A549 (cell line): ENCODE results near the gene LY6G6D.

Source experiments
- CTCF ChIP-seq: fragments of >200 bp; sonication (Bioruptor Twin); formaldehyde crosslinking; IDR thresholded peaks from 3 replicates; pipeline ENCODE4 v1.5.1; 2016
- EP300 ChIP-seq, 2 experiments: fragments of >200 bp; sonication (Bioruptor Twin); formaldehyde crosslinking; IDR thresholded peaks; 2 replicates in 1 of 2; 3 replicates in 1 of 2; pipeline ENCODE4 v1.6.1; 2016 to 2017
- FOXS1 ChIP-seq: fragments of 250-450 bp; sonication (Bioruptor Pico); IDR thresholded peaks from 2 replicates; pipeline ENCODE4 v1.5.0; 2020; ENCODE audit warnings: mild to moderate bottlenecking, moderate library complexity
- GATA3 ChIP-seq: IDR thresholded peaks from 2 replicates; pipeline ENCODE4 v1.6.1; 2012; ENCODE audit warnings: borderline replicate concordance
- KDM5A ChIP-seq: fragments of 200-600 bp; sonication (generic); IDR thresholded peaks from 2 replicates; pipeline ENCODE4 v1.6.1; 2016; ENCODE audit warnings: antibody characterized with exemption, mild to moderate bottlenecking
- RFX5 ChIP-seq: fragments of 450-650 bp; IDR thresholded peaks from 2 replicates; pipeline ENCODE4 v1.7.1; 2014; ENCODE audit warnings: antibody characterized with exemption, mild to moderate bottlenecking, moderate library complexity

GRCh38 chr6:31750411-31751022 is 35.4 kb downstream of the LY6G6D start:
- no peak for TF ChIP-seq GATA3
- no peak for TF ChIP-seq CTCF
- TF ChIP-seq FOXS1 (CRISPR knock-in tag) = no peak
- TF ChIP-seq RFX5 = no peak
- no peak for TF ChIP-seq EP300 (IDR thresholded peaks at IDR 0.05)
- no peak for TF ChIP-seq KDM5A
